Loucy (cell line): ENCODE results near the gene CCDC40.
"Not testable (repeated sequence)": the region's sequence is repeated elsewhere in the genome, so short reads cannot be mapped to it uniquely, and the experiment has no call there.

Source experiments
- H2AFZ ChIP-seq: fragments of 200-600 bp; sonication (generic); 2 replicates; pipeline ENCODE4 v1.6.0; 2016; ENCODE audit warnings: antibody characterized with exemption, mild to moderate bottlenecking, low read length, moderate library complexity
- H3F3A ChIP-seq: fragments of 200-600 bp; 2 replicates; pipeline ENCODE4 v1.6.0; 2016; ENCODE audit warnings: antibody characterized with exemption, low read depth, mild to moderate bottlenecking
- H3K27me3 ChIP-seq: fragments of 200-600 bp; sonication (generic); 2 replicates; pipeline ENCODE4 v1.6.1; 2014; ENCODE audit warnings: low read length, mild to moderate bottlenecking; ENCODE audit not compliant: insufficient read depth, poor library complexity, severe bottlenecking
- H3K36me3 ChIP-seq: fragments of 200-600 bp; sonication (generic); 2 replicates; pipeline ENCODE4 v1.6.1; 2016; ENCODE audit warnings: low read length; ENCODE audit not compliant: insufficient read depth
- H3K4me1 ChIP-seq: fragments of 200-600 bp; sonication (generic); 2 replicates; pipeline ENCODE4 v1.5.1; 2014; ENCODE audit warnings: low read length, mild to moderate bottlenecking; ENCODE audit not compliant: insufficient read depth, poor library complexity, severe bottlenecking
- H3K4me2 ChIP-seq: fragments of 200-600 bp; sonication (generic); 2 replicates; pipeline ENCODE4 v1.6.0; 2014; ENCODE audit warnings: antibody characterized with exemption, low read length, low read depth, mild to moderate bottlenecking; ENCODE audit not compliant: poor library complexity, severe bottlenecking
- H3K4me3 ChIP-seq: fragments of 200-600 bp; sonication (generic); 2 replicates; pipeline ENCODE4 v1.5.1; 2014; ENCODE audit warnings: low read length, mild to moderate bottlenecking, mixed read lengths; ENCODE audit not compliant: poor library complexity, severe bottlenecking
- H3K79me2 ChIP-seq: fragments of 200-600 bp; sonication (generic); 2 replicates; pipeline ENCODE4 v1.6.1; 2014; ENCODE audit warnings: low read length; ENCODE audit not compliant: insufficient read depth
- H3K9ac ChIP-seq: fragments of 200-600 bp; sonication (generic); 2 replicates; pipeline ENCODE4 v1.6.0; 2014; ENCODE audit warnings: mild to moderate bottlenecking, low read depth, low read length, moderate library complexity; ENCODE audit not compliant: poor library complexity, severe bottlenecking
- H3K9me2 ChIP-seq: fragments of 200-600 bp; sonication (generic); replicated peaks from 2 replicates; pipeline ENCODE4 v1.6.1; 2016; ENCODE audit warnings: low read depth, low read length, mixed read lengths
- H3K9me3 ChIP-seq: fragments of 200-600 bp; sonication (generic); 2 replicates; pipeline ENCODE4 v1.6.1; 2014; ENCODE audit warnings: mild to moderate bottlenecking, antibody characterized with exemption, low read length, low read depth; ENCODE audit not compliant: insufficient read depth
- H4K20me1 ChIP-seq: fragments of 200-600 bp; sonication (generic); 2 replicates; pipeline ENCODE4 v1.6.0; 2014; ENCODE audit warnings: antibody characterized with exemption, low read length, mild to moderate bottlenecking; ENCODE audit not compliant: insufficient read depth, poor library complexity, severe bottlenecking
- EZH2phosphoT487 ChIP-seq: fragments of 200-600 bp; IDR thresholded peaks from 2 replicates; pipeline ENCODE4 v1.6.1; 2018; ENCODE audit warnings: antibody characterized with exemption, mild to moderate bottlenecking, moderate library complexity, borderline replicate concordance
- TF ChIP-seq, protein P1 (sequence below): fragments of 200-600 bp; sonication (generic); conservative IDR thresholded peaks from 2 replicates; pipeline ENCODE4 v1.5.1; 2014; ENCODE audit warnings: mild to moderate bottlenecking, antibody characterized with exemption, low read length

Gene CCDC40

GRCh38 chr17:80087346-80088265 lies 51.2 kb downstream of the CCDC40 start:
- no peaks in the 10 kb centered on the region for H3K36me3 ChIP-seq
- H3K27me3 ChIP-seq, result no peaks in the 10 kb centered on the region
- no peak overlapping the region for H3K4me3 ChIP-seq
- H3K79me2 ChIP-seq, result no peaks in the 10 kb centered on the region
- peaks cover 4% of the 10 kb centered on the region for H3K4me1 ChIP-seq
- no peak overlapping the region for H2AFZ ChIP-seq
- H3F3A ChIP-seq, result no peaks in the 10 kb centered on the region
- H3K4me2 ChIP-seq, result no peak overlapping the region
- no peak overlapping the region for H3K9ac ChIP-seq
- H4K20me1 ChIP-seq, result no peaks in the 10 kb centered on the region
- H3K9me3 ChIP-seq, result no peaks in the 10 kb centered on the region
- no peaks in the 10 kb centered on the region for H3K9me2 ChIP-seq
- TF ChIP-seq EZH2phosphoT487, result no peak
- TF ChIP-seq, protein P1, sequence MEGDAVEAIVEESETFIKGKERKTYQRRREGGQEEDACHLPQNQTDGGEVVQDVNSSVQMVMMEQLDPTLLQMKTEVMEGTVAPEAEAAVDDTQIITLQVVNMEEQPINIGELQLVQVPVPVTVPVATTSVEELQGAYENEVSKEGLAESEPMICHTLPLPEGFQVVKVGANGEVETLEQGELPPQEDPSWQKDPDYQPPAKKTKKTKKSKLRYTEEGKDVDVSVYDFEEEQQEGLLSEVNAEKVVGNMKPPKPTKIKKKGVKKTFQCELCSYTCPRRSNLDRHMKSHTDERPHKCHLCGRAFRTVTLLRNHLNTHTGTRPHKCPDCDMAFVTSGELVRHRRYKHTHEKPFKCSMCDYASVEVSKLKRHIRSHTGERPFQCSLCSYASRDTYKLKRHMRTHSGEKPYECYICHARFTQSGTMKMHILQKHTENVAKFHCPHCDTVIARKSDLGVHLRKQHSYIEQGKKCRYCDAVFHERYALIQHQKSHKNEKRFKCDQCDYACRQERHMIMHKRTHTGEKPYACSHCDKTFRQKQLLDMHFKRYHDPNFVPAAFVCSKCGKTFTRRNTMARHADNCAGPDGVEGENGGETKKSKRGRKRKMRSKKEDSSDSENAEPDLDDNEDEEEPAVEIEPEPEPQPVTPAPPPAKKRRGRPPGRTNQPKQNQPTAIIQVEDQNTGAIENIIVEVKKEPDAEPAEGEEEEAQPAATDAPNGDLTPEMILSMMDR, result no peak

GRCh38 chr17:80089762-80090161 lies 53.3 kb downstream of the CCDC40 start:
- Histone ChIP-seq H4K20me1 (no peaks in the 10 kb centered on the region), H3K9ac (no peak overlapping the region), H2AFZ (no peak overlapping the region), H3K36me3 (no peaks in the 10 kb centered on the region), H3K27me3 (no peaks in the 10 kb centered on the region), H3K4me1 (no peaks in the 10 kb centered on the region), H3K4me2 (no peak overlapping the region), H3K4me3 (no peak overlapping the region), H3K79me2 (no peaks in the 10 kb centered on the region), H3F3A (no peaks in the 10 kb centered on the region), H3K9me2 (no peaks in the 10 kb centered on the region), H3K9me3 (no peaks in the 10 kb centered on the region)
- no peak for TF ChIP-seq EZH2phosphoT487
- TF ChIP-seq, protein P1, result no peak

DNA sequence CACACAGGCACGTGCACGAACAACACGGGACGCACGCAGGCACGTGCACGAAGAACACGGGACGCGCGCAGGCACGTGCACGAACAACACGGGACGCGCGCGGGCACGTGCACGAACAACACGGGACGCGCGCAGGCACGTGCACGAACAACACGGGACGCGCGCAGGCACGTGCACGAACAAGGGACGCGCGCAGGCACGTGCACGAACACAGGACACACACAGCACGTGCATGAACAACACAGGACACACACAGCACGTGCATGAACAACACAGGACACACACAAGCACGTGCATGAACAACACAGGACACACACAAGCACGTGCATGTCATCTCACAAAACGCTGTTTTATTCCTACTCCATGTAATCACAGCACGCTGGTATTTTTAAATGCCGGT lies 53.7 kb downstream of the CCDC40 start:
- not testable (repeated sequence) for H3K9me3 ChIP-seq, H3K9me2 ChIP-seq, H2AFZ ChIP-seq, H4K20me1 ChIP-seq, H3K4me2 ChIP-seq, H3K4me1 ChIP-seq, H3K27me3 ChIP-seq, H3K36me3 ChIP-seq, H3K4me3 ChIP-seq, H3F3A ChIP-seq, H3K9ac ChIP-seq, H3K79me2 ChIP-seq

GRCh38 chr17:80091376-80091775 lies 54.9 kb downstream of the CCDC40 start:
- no peaks in the 10 kb centered on the region for H3K9me2 ChIP-seq
- no peak overlapping the region for H3K9ac ChIP-seq
- H2AFZ ChIP-seq, result no peak overlapping the region
- no peaks in the 10 kb centered on the region for H3K4me1 ChIP-seq
- no peaks in the 10 kb centered on the region for H3K27me3 ChIP-seq
- H4K20me1 ChIP-seq, result no peaks in the 10 kb centered on the region
- H3K4me2 ChIP-seq, result no peak overlapping the region
- no peaks in the 10 kb centered on the region for H3F3A ChIP-seq
- H3K4me3 ChIP-seq, result no peak overlapping the region
- no peak for TF ChIP-seq EZH2phosphoT487
- TF ChIP-seq, protein P1, result no peak
- H3K9me3 ChIP-seq, result no peaks in the 10 kb centered on the region
- H3K36me3 ChIP-seq, result no peaks in the 10 kb centered on the region
- H3K79me2 ChIP-seq, result no peaks in the 10 kb centered on the region
